ENCODE data around the gene SMIM24. TPM values are rescaled to one million over a fixed set of nuclear protein-coding genes. Genes with fewer than 3 reads are reported as not detected.

The SMIM24 gene
- total and polyA plus RNA-seq, 9 of the 15 experiments (the other 6 are each of a cell fraction or from before 2014, with no cell fraction given): 0.45 to 12.3 (median 1.4) TPM; not detected in 1

DNA sequence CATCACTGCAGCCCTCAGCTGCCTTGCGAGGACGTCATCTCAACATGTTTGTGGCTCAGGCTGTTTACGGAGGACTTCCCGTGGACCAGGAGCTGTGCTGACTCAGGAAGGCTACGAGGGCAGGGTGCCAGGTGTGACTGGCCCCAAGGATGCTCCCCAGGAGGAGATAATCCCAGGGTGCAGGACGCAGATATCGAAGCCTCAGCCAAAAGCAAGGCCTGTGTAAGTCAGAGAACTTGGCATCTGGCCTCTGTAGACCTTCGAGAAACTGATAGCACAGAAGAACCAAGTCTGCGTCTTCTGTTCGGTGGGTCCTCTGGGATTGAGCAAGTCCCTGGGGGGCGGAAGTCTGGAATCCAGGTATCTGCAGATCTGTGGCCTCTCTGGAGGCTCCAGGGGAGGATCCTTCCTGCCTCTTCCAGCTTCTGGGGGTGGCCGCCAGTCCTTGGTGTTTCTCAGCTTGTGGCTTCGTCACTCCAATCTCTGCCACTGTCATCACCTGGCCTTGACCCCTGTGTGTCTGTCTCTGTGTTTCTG is 22.8 kb upstream of the SMIM24 start (continued):
- TF ChIP-seq, protein P1, sequence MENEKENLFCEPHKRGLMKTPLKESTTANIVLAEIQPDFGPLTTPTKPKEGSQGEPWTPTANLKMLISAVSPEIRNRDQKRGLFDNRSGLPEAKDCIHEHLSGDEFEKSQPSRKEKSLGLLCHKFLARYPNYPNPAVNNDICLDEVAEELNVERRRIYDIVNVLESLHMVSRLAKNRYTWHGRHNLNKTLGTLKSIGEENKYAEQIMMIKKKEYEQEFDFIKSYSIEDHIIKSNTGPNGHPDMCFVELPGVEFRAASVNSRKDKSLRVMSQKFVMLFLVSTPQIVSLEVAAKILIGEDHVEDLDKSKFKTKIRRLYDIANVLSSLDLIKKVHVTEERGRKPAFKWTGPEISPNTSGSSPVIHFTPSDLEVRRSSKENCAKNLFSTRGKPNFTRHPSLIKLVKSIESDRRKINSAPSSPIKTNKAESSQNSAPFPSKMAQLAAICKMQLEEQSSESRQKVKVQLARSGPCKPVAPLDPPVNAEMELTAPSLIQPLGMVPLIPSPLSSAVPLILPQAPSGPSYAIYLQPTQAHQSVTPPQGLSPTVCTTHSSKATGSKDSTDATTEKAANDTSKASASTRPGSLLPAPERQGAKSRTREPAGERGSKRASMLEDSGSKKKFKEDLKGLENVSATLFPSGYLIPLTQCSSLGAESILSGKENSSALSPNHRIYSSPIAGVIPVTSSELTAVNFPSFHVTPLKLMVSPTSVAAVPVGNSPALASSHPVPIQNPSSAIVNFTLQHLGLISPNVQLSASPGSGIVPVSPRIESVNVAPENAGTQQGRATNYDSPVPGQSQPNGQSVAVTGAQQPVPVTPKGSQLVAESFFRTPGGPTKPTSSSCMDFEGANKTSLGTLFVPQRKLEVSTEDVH (IDR thresholded peaks at IDR 0.05; ENCODE audit: low read depth, partially characterized antibody): no peak
- TF ChIP-seq ZNF707 (CRISPR knock-in tag; conservative IDR thresholded peaks at IDR 0.05): no peak
- no peak for TF ChIP-seq SRSF3 (IDR thresholded peaks at IDR 0.05; ENCODE audit: insufficient read depth, low read length)
- no peak for TF ChIP-seq NUFIP1 (IDR thresholded peaks at IDR 0.05; ENCODE audit: partially characterized antibody)
- no peak for TF ChIP-seq MBD2 (IDR thresholded peaks at IDR 0.05; ENCODE audit: borderline replicate concordance, low read depth)
- TF ChIP-seq, protein P2, sequence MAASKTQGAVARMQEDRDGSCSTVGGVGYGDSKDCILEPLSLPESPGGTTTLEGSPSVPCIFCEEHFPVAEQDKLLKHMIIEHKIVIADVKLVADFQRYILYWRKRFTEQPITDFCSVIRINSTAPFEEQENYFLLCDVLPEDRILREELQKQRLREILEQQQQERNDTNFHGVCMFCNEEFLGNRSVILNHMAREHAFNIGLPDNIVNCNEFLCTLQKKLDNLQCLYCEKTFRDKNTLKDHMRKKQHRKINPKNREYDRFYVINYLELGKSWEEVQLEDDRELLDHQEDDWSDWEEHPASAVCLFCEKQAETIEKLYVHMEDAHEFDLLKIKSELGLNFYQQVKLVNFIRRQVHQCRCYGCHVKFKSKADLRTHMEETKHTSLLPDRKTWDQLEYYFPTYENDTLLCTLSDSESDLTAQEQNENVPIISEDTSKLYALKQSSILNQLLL (CRISPR knock-in tag; IDR thresholded peaks at IDR 0.05; ENCODE audit: borderline replicate concordance): no peak
- TF ChIP-seq STAT5A (IDR thresholded peaks at IDR 0.05; ENCODE audit: borderline replicate concordance, low read length): no peak
- TF ChIP-seq RFX5 (IDR thresholded peaks at IDR 0.05; ENCODE audit: low read depth, low read length): no peak
- no peak for TF ChIP-seq ILF3 (IDR thresholded peaks at IDR 0.05; ENCODE audit: borderline replicate concordance)
- no peak for TF ChIP-seq ZFP1 (CRISPR knock-in tag; IDR thresholded peaks at IDR 0.05)
- TF ChIP-seq RBM25 (IDR thresholded peaks at IDR 0.05; ENCODE audit: low read depth, low read length, severe bottlenecking): no peak
- no peak for TF ChIP-seq MXI1 (IDR thresholded peaks at IDR 0.05; ENCODE audit: low read depth, low read length)
- peak in 1 of 2 experiments; percentile 60; a peak in 2 of 4 replicates for TF ChIP-seq FOXK2 (conservative IDR thresholded peaks at IDR 0.05 in 1 of 2, IDR thresholded peaks at IDR 0.05 in 1 of 2; ENCODE audit: low read depth in 2 of 2)
- peak; percentile 46; the same call in 1 of the 2 replicates for TF ChIP-seq TAL1 (IDR thresholded peaks at IDR 0.05)
- TF ChIP-seq TAF15 (IDR thresholded peaks at IDR 0.05; ENCODE audit: low read depth, low read length): no peak
- TF ChIP-seq L3MBTL2 (IDR thresholded peaks at IDR 0.05): no peak
- TF ChIP-seq, protein P3, sequence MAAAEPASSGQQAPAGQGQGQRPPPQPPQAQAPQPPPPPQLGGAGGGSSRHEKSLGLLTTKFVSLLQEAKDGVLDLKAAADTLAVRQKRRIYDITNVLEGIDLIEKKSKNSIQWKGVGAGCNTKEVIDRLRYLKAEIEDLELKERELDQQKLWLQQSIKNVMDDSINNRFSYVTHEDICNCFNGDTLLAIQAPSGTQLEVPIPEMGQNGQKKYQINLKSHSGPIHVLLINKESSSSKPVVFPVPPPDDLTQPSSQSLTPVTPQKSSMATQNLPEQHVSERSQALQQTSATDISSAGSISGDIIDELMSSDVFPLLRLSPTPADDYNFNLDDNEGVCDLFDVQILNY (CRISPR knock-in tag; IDR thresholded peaks at IDR 0.05): no peak
- TF ChIP-seq, protein P4, sequence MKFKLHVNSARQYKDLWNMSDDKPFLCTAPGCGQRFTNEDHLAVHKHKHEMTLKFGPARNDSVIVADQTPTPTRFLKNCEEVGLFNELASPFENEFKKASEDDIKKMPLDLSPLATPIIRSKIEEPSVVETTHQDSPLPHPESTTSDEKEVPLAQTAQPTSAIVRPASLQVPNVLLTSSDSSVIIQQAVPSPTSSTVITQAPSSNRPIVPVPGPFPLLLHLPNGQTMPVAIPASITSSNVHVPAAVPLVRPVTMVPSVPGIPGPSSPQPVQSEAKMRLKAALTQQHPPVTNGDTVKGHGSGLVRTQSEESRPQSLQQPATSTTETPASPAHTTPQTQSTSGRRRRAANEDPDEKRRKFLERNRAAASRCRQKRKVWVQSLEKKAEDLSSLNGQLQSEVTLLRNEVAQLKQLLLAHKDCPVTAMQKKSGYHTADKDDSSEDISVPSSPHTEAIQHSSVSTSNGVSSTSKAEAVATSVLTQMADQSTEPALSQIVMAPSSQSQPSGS (CRISPR knock-in tag; IDR thresholded peaks at IDR 0.05): no peak
- TF ChIP-seq EWSR1 (IDR thresholded peaks at IDR 0.05; ENCODE audit: borderline replicate concordance, low read depth, partially characterized antibody): no peak
- TF ChIP-seq HSF4 (CRISPR knock-in tag; IDR thresholded peaks at IDR 0.05; ENCODE audit: borderline replicate concordance): no peak
- no peak for TF ChIP-seq HNRNPLL (IDR thresholded peaks at IDR 0.05; ENCODE audit: low read depth, low read length, poor library complexity, severe bottlenecking)
